Femur (tissue), 1 donor: ENCODE results near the gene CCBE1.
A peak's percentile ranks its signal among the peaks of the same experiment; 100 is the strongest.
"Not testable (repeated sequence)": the region's sequence is repeated elsewhere in the genome, so short reads cannot be mapped to it uniquely, and the experiment has no call there.

Source experiments
- DNase-seq: peaks from one replicate; pipeline ENCODE4 v3.0.0-alpha.2; 2017

CCBE1 gene

GRCh38 chr18:59650266-59650820 lies 46.9 kb downstream of the CCBE1 start:
- DNase-seq: no peak

DNA sequence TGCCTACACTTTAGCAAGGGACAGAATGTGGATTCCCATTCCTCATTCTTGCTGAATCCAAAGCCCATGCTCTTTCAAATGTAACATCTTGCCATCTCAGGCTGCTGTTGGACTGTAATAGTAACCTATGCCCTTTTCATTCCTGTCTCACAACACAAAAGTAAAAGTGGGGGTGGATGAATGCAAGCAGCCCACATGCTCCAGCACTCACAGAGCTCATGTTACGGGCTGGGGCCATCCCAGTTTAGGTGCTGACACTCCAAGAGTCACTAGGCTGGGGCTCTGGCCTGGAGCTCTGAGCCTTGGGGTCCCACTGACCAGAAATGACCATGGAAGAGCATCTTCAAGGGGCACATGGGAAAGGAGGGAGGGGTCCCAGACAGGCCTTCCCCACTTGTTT lies 47.6 kb downstream of the CCBE1 start:
- DNase-seq: no peak

DNA sequence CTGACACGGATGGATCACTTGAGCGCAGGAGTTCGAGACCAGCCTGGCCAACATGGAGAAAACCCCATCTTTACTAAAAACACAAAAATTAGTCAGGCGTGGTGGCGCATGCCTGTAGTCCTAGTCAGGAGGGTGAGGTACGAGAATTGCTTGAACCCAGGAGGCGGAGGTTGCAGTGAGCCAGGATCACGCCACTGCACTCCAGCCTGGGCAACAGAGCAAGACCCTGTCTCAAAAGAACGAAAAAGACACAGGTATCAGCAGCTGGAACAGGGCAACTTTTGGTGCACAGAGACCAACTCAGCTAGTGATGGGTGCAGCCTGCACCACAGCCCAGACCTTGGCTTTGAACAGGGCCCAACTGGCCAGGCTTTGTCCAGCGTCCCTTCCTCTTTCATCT lies 48.8 kb downstream of the CCBE1 start:
- DNase-seq: not testable (repeated sequence)

GRCh38 chr18:59646963-59647307 lies 50.3 kb downstream of the CCBE1 start:
- no peak for DNase-seq

GRCh38 chr18:59646228-59646962 lies 50.8 kb downstream of the CCBE1 start:
- no peak for DNase-seq

DNA sequence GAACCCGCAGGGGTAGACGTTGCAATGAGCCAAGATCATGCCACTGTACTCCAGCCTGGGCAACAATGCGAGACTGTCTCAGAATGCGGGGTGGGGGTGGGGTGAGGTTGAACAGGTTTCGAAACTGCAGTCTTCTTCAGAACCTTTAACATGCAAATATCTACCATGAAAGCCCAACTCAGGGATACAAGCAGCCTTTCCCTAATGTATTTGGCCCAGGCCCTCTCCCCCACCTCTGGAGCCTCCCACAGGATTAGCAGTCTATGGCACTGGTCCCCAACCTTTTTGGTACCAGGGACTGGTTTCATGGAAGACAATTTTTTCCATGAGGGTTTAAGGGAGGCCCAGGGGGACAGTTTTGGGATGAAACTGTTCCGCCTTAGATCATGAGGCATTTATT lies 53.5 kb downstream of the CCBE1 start:
- DNase-seq: no peak

GRCh38 chr18:59640721-59641120 lies 56.5 kb downstream of the CCBE1 start:
- no peak for DNase-seq

DNA sequence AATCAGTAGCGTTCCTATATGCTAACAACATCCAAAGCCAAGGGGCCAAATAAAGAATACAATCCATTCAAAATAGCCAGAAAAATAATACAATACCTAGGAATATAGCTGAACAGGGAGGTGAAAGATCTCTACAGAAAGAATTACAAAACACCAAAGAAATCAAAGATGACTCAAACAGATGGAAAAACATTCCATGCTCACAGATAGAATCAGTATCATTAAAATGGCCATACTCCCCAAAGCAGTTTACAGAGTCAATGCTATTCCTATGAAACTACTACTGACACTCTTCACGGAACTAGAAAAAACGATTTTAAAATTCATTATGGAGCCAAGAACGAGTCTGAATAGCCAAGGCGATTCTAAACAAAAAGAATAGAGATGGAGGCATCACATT lies 57.4 kb downstream of the CCBE1 start:
- DNase-seq: no peak

DNA sequence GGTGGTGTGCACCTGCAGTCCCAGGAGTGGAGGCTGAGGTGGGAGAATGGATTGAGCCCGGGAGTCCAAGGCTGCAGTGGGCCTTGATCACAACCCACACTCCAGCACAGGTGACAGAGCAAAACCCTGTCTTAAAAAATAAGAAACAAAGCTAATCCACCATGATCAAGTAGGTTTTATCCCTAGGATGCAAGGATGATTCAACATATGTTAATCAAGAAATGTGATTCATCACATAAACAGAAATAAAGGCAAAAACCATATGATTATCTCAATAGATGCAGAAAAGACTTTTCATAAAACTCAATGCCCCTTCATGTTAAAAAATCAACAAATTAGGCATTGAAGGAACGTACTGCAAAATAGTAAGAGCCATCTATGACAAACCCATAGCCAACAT lies 58.1 kb downstream of the CCBE1 start:
- DNase-seq: no peak

GRCh38 chr18:59633961-59634485 lies 63.2 kb downstream of the CCBE1 start:
- no peak for DNase-seq

GRCh38 chr18:59633317-59633716 lies 63.9 kb downstream of the CCBE1 start:
- peak; percentile 52 for DNase-seq

- DNase-seq: no peak
Observed at GRCh38 chr18:59631583-59632181, 65.5 kb downstream of the CCBE1 start.

DNA sequence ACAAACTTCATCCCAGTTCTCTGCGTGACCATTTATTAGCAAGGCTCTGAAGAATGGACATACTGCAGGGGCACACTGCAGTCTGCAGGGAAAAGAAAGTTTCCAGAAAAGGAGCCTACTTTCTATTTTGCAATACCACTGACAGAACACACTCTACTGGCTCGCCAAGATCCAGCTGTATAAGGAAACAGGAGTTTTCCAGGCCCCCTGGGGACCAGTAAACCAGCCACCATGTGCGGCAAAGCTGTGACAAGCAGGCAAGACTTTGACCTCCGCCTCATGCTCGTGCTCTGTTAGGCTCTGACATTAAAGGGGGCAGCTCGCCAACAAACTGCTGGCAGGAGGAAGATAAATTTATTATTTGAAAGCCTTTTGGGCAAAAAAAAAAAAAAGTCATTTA lies 67.3 kb downstream of the CCBE1 start:
- DNase-seq: no peak

GRCh38 chr18:59628995-59629394 lies 68.2 kb downstream of the CCBE1 start:
- DNase-seq: no peak

GRCh38 chr18:59627414-59627813 lies 69.8 kb downstream of the CCBE1 start:
- DNase-seq: no peak

DNA sequence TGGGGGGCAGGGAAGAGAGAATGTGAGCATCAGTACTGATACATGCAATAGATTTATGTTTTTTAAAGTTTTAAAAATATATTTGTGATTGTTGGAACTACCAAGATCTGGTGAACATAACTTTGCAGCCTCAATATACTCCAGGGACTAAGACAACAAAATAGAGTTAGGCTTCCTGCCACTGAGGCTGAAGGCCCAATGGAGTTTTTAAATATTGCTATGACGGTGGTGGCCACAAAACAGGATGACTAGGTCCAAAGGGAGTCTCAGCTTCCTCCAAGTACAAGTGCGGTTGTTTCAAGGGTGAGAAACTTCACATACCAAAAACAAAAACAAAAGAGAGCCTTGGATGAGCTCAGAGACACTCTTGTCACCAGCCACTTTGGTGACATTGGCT lies 72.9 kb downstream of the CCBE1 start:
- DNase-seq: no peak

DNA sequence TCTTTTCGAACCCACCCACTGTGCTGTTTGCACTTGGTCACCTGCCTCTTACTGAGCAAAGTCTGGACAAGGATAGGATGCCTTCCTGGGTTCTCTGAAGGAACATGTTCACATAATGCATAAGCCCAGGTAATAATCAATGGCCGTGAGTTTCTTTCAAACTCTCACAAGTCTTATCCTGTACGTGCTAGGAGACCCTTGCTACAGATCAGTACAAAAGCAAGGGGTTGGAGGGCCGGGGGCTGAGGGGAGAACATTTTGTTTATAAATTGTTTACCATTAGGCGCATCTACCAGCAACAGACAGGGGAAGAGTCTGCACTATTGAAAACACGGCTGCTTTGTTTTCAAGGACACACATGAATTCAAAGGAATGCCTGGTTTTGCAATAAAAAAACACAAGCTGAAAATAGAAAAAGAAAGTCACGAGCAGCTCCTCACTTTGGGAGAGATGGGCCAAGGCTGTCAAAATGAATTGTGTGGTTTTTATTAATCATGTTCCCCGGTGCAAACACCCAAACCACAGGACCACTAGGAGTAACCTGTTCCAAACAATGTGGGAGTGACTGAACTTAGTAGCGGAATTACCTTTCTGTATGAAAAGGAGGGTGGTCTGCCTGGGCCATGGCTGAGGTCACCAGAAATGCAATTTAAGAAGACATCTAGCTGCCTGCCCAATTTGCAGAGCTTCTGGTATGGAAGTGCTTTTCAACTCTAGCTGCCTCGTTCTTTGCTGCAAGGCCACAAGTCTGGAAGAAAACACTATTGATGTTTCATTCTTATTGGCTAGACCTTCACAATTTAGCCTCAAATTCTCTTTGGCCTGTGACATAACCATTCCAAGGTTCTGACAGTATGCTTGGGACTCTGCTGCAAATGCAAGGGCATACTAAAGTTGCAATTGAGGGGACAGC lies 73.5 kb downstream of the CCBE1 start:
- peak; percentile 40 for DNase-seq

- no peak for DNase-seq
Observed at GRCh38 chr18:59621027-59621426, 76.2 kb downstream of the CCBE1 start.

DNA sequence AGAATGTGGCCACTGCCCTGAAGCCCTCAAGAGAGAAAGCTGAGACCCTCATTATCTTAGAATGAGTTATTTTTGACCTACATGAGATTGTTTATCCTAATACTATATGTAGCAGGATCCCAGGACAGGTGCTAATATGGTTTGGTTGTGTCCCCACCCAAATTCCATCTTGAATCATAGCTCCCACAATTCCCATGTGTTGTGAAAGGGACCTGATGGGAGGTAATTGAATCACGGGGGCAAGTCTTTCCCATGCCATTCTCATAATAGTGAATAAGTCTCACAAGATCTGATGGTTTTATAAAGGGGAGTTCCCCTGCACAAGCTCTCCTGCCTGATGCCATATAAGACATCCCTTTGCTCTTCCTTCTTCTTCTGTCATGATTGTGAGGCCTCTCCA lies 76.8 kb downstream of the CCBE1 start:
- DNase-seq: no peak

- no peak for DNase-seq
Observed at GRCh38 chr18:59619816-59620215, 77.4 kb downstream of the CCBE1 start.

DNA sequence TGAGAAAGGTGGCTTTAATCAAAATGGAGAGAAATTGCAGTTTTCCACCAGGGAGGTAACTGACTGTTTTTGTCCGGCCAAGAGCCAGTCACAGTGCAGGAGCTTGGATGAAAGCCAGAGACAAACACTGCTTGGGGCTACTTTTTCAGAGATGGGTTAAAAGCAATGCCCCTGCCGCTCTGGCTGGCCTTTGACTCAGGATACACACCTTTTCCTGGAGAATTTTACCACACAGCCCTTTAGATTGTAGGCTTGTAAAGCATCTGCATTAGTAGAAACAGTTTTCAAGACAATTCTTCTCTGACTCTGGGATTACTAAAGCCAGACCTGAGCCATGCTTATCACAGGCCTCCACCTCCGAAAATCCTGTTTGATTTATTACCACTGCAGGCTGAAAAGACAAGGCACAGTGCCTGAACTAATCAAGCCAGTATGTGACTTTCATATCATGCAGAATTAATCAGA lies 79.7 kb downstream of the CCBE1 start:
- DNase-seq: no peak

DNA sequence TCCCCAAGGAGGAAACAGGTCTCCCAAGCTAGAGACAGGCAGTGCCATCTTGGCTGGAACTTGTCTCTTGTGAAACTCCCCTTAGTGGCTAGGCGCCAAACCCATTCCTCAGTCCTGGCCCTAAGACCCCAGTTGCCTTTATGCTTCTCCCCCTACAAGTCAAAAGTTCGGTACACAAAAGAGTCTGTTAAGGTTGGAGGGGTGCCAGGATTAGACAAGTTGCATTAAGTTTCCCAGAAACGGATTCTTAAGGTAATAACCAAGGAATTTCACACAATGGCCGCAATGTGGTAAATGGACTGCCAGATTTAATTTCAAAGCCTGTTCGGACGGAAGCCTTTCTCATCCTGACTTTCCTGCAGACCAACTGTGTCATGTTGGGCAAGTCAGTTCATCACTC lies 80.7 kb downstream of the CCBE1 start:
- DNase-seq: no peak

- DNase-seq: no peak
Observed at GRCh38 chr18:59613903-59614302, 83.3 kb downstream of the CCBE1 start.
